HG03196 (cell line): ENCODE measurements around the gene ASTE1.
"Not testable (repeated sequence)": the region's sequence is repeated elsewhere in the genome, so short reads cannot be mapped to it uniquely, and the experiment has no call there.

Experiments used
- ATAC-seq: cut with Tn5 transposase; IDR thresholded peaks from one replicate; pipeline ENCODE4 v1.9.1; 2021; ENCODE audit not compliant: unreplicated experiment

Gene ASTE1

DNA sequence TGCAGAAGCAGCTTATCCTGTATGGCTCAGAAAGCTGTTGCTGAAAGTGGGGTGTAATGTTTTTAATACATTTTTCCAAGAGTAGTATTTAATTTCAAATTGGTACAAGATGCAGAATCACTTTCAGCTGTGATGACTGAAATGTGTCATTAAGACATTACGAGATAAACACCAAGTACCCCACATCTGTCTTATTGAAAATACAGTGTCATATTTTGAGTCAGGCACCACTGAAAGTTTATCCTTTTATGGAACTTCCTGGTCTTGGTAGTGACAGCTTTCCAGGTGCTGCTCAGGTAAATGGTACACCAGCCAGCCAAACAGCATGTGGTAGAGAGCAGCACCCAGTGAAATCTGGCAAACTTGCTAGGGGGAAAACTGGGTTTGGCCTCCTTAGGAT is 16.9 kb downstream of the ASTE1 start:
- ATAC-seq = no peak

DNA sequence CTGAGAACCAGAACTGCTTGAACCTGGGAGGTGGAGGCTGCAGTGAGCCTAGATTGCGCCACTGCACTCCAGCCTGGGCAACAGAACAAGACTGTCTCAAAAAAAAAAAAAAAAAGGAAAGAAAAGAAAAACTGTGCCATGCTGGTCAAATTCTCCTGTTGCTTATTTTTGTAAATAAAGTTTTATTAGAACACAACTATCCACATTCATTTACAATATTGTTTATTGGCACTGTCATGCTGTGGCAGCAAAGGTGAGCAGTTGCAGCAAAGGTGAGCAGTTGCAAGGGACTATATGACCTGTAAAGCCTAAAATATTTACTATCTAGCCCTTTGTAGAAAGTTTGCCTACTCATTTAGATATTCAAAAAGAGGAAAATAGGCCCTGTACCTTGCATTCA is 18.3 kb downstream of the ASTE1 start:
- ATAC-seq = no peak

DNA sequence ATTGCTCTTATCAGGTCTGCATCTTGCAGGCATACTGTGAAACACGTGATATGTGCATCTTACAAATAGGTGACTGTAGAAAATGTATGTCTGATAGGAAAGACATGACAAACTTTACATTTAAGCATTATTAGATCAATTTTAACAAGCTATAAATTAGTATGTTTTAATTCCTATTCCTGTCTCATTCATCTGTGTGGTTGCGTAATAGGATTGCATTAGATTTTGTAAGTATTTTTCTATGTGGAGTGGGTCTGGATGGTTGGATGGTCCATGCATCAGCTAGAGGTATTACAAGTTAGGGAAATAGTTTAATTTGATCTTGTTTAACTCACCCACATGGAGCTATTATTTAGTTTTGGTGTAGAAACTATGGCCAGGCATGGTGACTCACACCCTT is 18.8 kb downstream of the ASTE1 start:
- no peak for ATAC-seq

DNA sequence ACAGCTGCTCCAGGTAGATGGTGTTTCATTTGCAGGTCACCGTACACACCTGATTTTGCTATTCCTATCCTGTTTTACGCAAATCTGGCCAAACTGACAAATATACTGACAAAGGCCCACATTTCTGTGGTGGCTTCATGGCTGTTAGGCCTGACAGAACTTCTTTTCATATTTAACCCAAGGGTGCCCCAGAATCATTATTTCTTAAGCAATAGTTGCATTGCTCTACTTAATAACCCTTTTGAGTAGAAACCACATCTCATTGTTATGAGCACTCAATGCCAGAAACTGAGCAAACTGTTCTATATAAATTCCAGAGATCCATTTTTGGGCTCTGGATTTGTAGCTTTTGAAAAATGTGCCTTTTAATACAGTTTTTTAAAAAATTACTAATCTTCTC is 19.4 kb downstream of the ASTE1 start:
- ATAC-seq = no peak

DNA sequence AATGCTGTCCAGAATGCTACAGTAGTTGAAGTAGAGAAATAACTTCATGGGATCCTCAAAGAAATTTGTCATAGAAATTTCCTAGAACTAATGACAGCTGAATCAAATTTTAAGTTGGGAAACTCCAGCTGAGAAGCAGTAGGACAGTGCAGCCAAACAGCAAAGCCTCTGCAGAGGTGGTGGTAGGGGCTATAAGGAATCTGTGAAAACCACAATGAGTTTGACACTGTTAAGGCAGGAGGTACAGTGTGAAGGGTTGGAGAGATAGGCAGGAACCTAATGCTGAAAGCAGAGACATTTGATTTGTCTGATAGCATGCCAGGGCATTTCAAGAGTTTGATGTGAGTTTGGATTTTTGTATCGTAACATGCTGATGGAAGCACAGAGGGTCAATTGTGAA is 22.0 kb downstream of the ASTE1 start:
- ATAC-seq = no peak

DNA sequence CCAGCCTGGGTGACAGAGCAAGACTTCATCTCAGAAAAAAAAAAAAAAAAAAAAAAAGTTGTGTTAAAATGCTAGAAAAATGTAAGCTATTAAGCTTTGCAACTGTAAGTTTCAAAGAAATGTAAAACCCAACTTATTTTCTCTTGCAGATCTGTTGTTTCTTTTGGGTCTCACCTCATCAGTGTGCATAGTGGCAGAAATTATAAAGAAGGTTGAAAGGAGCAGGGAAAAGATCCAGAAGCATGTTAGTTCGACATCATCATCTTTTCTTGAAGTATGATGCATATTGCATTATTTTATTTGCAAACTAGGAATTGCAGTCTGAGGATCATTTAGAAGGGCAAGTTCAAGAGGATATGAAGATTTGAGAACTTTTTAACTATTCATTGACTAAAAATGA is 25.6 kb downstream of the ASTE1 start:
- ATAC-seq = no peak

DNA sequence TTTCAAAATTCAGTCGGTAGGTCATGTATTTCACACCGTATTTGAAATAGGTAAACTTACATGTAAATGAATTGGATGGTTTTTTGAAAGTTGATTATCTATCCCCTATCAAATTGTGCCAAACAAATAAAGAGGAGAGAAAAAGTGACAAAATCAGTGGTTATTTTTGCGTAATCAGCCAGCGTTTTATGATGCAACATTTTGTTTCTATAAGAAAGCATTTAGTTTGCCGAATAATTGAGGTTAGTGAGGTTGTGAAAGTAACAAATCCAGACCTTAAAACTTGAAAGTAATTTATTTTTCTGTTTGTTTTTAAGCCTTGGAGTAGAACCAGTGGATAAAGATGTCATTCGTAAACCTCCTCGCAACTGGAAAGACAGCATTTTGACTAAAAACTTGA is 29.3 kb downstream of the ASTE1 start:
- ATAC-seq = no peak

DNA sequence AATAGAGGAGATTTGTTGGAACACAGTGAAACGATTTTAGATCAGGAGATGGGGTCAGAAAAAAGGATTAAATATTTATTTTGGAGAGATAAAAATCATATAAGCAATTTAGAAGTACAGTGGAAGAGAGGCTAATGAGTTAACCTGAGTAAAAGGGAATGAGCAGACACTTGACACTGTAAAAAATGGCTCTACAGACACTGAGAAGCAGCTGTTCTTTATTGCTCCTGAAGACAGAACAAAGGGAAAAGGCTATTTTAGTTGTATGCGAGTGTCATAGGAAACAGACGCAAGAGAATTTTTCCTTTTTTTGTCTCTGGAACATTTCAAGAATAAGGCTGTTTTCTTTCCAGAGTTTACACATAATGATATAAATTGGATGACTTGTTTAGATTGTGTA is 34.3 kb downstream of the ASTE1 start:
- no peak for ATAC-seq

DNA sequence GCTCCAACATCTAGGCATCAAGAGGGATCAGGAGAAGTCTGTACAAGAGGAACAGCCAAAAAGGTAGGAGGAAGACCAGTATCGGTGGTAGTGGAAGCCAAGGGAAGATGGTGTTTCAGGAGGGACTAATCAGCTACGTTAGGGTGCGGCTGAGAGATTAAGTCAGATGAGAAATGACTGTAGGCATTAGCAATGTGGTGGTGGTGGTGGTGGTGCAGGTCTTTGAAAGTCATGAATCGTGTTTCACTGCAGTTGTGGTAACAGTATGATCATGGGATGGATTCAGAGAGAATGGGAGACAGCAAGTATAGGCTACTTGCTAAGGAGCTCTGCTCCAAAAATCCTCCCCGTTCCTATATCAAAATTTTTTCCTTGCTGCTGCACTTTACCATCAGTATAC is 35.5 kb downstream of the ASTE1 start:
- ATAC-seq = no peak

DNA sequence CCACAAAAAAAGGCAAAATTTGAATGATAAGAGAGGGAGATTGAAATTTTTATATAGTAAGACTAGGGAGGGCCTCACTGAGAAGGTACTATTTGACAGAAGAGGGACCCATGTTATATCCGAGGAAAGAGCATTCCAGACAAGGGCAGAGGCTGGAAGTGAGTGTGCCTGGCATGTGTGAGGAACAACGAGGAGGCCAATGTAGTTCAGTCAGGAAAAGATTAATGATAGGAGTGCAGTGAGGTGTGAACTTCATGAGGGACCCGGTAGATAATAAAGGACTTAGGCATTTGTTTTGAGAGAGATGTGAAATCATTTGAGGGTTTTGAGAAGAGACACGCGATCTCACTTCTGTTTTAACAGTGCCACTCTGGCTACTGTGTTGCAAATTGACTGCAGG is 36.3 kb downstream of the ASTE1 start:
- ATAC-seq = no peak

DNA sequence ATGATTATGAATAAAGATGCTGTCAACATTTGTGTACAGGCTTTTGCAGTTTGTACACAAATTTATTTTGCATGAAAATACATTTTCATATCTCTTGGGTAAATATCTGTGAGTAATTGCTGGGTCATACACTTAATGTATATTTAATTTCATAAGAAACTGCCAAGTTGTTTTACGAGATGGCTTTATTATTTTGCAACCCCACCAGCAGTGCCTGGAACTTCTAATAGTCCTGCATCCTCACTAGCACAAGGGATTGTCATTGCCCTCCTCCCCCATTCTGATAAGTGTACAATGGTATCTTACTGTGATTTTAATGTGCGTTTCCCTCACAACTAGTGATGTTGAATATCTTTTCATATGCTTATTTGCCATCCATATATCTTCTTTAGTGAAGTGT is 45.2 kb downstream of the ASTE1 start:
- ATAC-seq = no peak

DNA sequence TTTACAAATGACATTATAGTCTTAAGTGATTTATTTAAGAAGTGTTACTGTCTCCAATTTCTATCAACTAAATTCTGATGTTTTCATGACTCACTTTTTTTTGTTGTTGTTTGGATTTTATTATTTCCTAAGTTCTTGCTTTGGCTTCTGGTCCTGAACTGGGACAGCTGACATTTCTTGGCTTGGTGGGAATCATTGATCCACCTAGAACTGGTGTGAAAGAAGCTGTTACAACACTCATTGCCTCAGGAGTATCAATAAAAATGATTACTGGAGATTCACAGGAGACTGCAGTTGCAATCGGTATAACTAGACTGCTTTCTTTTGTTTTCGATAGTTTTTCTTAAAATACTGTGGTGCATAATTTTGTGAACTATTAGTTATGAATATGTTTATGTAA is 47.5 kb downstream of the ASTE1 start:
- no peak for ATAC-seq

DNA sequence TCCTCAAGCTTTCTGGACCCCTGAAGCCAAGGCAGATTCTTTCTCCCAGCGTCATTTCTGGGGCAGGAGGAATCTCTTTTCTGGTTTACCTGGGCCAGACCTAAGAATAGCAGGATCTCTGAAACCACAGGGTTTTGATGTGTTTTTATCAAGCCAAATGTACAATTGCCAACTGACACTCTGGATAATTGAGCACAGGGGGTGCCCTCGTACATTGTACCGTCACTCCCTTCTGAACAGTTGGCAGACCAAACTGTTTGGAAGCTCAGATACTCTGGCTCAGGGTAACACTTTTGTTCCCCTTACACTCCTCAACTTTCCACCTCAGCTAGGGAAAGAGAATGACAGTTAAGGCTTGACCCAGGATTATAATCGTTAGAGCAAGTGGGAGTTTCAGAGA is 49.9 kb downstream of the ASTE1 start:
- no peak for ATAC-seq

DNA sequence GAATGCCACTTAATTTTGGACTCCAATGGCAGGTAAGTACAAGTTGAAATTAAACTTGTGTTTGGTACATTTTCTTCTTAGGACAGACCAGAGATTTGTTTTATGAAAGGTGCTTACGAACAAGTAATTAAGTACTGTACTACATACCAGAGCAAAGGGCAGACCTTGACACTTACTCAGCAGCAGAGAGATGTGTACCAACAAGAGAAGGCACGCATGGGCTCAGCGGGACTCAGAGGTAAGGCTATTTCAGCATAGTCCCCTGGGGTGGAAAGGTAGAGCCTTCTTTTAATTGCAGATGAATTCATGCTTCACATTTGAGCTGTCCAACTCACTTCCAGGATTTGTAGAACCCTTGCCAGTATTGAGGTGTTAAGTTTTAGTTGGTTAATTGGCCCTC is 51.4 kb downstream of the ASTE1 start:
- ATAC-seq = no peak

DNA sequence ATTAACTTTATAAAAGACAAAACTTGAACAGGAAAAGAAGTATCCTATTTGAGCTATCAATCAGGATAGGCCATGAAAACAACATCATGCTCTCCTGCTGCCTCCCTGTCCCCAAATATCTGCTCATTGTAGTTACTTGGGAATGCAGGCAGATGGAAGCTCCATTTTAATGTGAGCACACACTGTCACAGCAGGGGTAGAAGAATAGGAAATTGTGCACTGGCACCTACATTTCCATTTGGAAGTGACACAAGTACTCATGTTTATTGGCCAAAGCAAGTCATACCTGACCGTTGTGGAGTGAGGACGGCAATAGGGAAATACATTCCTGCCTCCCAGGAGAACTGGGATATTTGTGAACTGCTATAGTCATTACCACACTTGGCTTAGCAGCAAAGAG is 52.4 kb downstream of the ASTE1 start:
- no peak for ATAC-seq

DNA sequence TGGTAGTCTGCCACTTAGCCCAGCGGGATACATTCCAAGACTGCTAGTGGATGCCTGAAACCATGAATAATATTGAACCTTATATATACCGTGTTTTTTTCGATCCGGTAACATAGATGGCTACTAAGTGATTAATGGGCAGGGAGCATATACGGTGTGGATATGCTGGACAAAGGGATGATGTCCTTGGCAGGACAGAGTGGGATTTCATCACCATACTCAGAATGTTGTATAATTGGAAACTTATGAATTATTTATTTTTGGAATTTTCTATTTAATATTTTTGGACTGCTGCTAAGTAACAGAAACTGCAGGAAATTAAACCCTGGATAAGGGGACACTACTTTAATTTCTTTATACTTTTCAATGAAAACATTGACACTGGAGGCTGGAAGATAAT is 53.2 kb downstream of the ASTE1 start:
- no peak for ATAC-seq

DNA sequence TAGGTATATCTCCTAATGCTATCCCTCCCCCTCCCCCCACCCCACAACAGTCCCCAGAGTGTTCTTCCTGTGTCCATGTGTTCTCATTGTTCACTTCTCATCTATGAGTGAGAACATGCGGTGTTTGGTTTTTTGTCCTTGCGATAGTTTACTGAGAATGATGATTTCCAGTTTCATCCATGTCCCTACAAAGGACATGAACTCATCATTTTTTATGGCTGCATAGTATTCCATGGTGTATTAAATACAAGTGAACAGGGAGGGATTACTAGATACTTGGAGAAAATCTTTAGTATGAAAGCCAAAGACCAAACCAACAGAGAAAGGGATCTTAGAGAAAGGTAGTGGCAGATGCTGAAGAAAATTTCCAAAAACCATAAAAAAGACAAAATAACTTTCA is 54.0 kb downstream of the ASTE1 start:
- not testable (repeated sequence) for ATAC-seq

DNA sequence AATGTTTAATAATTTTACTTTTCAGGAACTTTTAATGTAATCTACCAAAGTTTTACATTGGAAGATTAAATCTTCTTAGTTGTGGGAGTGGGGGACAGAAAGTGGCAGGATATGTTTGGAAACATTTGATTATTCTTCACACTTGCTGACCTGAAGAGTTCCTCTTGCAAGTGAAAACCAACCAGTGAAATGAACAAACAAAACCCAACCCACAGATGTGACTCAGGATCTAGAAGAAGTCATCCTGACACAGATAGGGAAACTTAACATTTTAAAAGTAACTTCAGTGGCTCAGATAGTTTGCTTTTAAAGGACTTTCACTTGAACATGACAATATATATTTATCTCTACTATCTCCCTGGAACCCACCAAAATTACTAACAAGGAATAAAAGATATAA is 55.4 kb downstream of the ASTE1 start:
- no peak for ATAC-seq

DNA sequence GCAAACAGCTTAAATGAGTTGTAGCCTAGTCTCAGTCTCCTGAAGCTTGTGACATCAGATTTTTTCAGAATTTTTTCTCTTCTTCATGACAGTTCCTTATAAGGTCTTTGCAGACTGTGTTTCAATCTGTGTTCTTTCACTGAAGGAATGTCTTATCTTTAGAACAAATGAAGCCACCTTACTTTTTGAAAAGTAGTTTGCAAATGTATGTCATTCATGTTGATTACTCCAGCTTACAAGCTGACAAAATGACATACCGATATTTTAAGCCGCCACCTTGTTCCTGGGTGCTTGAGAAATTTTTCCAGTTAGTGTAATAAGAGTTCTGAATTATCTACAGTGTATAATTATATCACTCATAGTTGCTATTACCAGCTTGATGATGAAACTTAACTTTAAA is 57.0 kb downstream of the ASTE1 start:
- no peak for ATAC-seq

DNA sequence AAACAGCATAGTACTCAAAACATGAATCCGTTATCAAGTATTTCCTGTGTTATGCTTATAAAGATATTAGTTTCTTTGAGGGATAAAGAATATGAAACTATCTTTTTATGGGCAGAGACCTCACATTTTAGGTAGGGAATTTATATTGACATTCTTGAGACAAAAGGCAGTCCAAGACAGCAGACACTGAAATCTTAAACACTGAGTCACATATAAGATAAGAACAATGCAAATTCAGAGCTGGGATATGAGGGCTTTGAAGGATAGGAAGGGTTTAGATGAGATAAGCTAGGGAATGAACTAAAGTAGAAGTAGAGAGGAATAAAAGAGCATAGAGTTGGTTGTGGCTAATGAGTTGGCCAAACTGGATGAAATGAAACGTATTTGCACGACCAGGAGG is 58.4 kb downstream of the ASTE1 start:
- no peak for ATAC-seq

DNA sequence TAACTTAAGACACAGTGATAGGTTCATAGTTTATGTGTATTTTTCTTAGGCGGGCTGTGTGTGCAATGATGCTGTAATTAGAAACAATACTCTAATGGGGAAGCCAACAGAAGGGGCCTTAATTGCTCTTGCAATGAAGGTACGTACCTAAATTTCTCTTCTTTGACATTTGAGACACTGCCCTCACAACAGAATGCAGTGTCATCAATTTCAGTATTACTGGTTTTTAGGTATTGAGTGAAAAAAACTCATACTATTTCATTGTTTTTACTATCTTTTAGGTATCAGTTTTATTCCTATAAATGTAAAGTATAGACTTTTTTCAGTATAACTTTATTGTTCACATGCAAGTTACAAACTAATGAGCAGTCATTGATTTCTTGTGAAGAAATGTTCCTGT is 59.3 kb downstream of the ASTE1 start:
- ATAC-seq = no peak

DNA sequence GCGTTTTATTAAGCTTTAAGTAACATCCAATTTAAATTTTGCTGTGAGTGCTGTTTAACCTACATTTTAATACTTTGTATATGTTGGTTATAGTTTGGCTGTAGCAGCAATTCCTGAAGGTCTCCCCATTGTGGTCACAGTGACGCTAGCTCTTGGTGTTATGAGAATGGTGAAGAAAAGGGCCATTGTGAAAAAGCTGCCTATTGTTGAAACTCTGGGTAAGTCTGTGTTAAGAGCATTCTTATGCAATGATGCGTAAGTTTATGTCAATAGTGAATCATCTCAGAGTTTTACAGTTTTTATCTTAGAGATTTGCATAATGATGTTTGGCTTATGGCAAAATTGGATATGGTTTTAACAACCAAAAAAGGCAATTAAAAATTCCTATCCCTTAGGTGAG is 62.7 kb downstream of the ASTE1 start:
- ATAC-seq = no peak
